ENCODE data around the gene STOM.

Gene STOM

DNA sequence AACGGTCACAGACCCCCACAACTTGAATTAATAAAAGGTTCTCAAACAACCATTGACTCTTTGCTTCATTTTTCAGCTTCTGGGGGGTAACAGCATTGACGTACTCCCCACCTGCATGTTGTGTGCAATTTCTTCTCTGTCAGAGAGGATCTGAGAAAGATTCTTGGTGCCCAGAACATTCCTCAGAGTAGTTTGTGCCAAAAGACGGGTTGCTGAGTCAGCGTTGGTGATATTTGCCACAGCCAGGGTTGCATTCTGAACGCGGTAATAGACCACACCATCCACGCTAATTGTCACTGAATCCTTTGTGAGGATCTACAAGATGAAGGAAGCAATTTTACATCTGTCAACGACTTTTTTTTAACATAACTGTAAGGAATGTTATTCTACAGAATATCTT is 21.0 kb downstream of the STOM start:
- DNase-seq (ENCODE audit: low read depth in 2 of 2): no peak

DNA sequence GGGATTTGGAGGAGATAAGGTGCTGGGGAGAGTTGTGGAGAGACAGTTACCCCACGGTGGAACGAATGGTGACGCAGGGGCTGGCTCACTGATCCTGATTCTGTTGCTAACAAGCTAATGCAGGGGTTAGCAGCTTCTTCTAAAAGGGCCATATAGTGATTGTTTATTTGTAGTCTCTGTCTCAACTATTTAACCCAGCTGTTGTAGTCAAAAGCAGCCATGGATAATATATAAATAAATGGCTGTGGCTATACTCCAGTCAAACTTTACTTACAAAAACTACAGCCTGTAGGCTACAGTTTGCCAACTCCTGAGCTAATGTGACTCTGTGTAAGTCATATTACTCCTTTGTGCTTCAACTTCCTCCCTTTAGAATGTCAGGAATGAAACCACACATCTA is 21.8 kb downstream of the STOM start:
- no peak for DNase-seq (ENCODE audit: low read depth in 2 of 2)

DNA sequence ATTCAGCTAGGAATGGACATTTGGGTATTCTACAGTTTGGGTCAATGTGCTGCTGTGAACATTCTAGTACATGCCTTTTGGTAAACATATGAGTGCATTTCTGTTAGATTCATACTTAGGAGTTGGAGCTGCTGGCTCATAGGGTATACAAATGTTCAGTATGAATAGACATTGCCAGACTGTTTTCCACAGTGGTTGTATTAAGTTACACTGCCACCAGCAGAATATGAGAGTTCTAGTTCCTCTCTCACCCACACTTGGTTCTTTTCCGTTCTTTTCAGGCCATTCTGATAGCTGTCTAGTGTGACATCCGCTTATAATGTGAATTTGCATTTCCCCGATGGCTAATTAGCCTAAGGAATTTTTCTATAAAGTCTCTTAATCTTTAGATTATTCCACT is 25.0 kb downstream of the STOM start:
- DNase-seq (ENCODE audit: low read depth in 2 of 2): no peak

DNA sequence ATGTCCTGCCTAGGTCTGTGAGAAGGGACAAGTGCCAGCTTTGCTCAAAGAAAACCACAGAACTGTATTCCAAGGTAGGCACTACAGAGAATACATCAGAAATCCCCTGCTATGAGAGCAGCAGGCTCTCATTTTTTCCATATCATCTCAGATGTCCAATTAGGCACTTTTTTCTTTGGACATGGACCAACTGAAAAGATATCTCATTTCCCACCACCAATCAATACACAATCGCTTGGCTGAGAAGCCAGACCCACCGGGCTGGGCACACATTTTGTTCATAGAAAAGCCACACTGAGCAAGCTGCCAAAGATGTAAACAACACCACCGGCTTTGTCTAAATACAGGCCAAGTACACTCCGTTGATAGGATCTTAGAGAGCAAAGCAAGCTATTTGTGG is 25.9 kb downstream of the STOM start:
- DNase-seq (ENCODE audit: low read depth in 2 of 2): no peak

DNA sequence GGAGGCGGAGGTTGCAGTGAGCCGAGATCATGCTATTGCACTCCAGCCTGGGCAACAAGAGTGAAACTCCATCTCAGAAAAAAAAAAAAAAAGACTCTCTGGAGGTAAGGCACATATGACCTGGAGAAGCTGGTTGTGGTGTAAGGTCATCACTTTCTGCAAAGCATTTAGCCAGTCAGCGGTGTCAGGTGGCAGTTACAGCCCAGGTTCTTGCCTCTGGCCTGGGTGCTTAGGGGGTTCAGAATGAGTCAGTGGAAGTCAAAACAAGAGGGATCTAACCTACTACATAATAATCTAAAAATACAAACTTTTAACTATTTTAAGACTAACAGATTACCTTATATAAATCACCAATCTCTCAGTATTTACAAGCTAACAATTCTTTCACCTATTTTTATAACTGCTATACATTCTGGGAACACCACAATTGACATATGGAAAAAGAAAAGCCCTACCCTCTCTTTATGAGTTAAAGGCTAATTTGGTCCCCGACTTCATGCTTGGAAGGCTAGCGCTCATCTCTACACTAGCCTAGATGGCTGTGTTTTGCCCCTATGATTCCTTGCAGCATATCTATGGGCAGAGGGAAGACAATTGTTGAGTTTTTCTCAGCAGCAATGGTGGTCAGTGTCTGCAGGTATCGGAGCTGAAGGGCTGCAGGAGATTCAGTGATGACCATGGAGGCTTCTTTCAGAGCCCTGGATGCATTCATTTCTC is 29.2 kb downstream of the STOM start:
- no peak for DNase-seq (ENCODE audit: low read depth in 2 of 2)

DNA sequence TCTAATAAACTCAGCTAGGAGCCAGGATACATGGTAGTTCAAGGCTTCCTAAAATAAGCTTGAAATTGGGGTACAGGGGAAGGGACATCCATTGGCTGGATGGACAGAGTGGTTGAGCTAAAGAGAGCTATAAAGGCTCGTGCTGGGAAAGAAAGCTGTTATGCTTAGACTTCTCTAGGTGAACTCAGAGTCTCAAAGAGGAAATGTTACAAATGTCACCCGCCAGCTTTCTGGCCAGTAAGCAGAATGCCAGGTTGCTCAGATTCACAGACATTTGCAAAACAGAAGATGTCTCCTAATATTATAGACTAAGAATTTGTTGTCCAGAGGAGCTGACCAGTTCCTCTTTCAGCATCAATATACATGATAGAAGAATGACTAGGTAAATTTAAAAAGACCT is 30.6 kb downstream of the STOM start:
- DNase-seq (ENCODE audit: low read depth in 2 of 2): no peak

DNA sequence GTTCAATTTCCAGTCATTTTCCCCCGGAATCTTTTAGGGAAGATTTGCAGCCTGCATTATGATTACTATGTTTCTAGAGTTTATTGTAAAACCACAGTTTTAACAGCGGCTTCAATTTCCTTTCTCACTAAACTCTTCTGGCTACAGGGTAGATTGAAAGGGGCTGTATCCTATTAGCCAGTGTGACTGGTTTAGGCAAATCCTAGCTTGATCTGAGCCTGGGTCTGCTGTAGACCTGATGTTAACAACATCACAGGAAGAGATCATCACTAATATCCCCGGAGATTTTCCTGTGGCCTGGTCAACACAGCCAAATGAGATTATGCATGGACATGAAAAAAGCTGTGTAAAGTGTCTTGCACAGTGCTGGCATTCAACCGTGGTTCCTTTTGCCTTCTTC is 33.4 kb downstream of the STOM start:
- no peak for DNase-seq (ENCODE audit: low read depth in 2 of 2)

DNA sequence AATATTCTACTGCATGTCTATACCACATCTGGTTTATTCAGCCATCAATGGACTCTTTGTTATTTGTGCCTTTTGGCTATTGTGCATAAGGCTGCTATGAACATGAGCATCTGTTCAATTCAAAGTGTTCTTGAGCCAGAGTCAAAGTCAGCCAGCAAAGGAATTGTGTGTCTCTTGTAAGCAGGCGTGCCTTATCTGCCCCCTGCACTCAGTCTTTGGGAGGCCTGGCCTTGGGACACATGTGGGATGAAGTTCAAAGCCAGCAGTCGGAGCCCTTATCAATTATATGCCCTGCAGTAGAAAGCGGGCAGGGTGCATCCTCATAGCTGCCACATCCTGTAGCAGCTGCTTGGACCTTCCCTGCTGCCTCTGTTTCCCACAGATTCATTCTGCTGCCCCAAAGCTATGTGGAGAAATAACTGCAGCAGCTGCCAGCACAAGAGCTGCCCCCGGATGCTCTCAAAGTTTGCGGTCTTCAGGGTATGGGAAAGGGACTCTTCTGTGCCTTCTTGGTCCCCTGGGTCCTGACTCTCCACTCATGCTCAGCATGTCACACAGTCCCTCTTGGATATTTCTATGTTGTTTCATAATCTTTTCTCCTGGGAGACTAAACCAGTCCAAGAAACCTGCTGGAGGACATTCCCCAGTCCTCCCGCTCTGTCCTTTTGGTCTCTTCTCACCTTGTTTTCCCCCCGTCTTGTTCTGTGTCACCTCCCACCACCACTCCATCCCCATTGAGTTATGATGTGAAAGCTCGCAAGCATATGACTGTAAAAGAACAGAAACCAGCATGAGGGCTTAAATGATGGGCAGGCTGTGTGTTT is 35.9 kb downstream of the STOM start:
- DNase-seq (ENCODE audit: low read depth in 2 of 2): no peak

DNA sequence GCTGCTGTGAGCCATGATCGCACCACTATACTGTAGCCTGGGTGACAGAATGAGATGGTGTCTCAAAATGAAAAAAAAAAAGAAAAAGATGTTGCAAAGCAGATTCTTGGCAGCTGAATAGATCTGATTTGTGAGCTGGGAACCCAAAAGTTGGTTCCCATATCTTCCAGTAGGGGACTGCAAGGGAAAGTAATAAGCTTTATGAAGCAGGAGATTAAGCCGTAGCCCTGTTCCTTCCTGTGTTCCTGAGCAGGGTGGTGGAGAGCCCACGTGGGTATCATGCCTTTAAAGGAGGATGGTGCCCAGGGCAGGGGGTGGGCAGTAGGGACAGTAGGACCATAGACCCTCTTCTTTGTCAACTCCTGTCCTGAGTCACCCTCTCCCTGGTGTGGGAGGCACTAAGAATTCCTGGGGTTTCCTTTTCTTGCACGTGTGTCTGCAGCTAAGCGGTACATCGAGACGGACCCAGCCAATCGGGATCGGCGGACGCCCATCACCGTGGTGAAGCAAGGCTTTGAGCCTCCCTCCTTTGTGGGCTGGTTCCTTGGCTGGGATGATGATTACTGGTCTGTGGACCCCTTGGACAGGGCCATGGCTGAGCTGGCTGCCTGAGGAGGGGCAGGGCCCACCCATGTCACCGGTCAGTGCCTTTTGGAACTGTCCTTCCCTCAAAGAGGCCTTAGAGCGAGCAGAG is 37.9 kb downstream of the STOM start:
- DNase-seq (ENCODE audit: low read depth in 2 of 2): no peak

DNA sequence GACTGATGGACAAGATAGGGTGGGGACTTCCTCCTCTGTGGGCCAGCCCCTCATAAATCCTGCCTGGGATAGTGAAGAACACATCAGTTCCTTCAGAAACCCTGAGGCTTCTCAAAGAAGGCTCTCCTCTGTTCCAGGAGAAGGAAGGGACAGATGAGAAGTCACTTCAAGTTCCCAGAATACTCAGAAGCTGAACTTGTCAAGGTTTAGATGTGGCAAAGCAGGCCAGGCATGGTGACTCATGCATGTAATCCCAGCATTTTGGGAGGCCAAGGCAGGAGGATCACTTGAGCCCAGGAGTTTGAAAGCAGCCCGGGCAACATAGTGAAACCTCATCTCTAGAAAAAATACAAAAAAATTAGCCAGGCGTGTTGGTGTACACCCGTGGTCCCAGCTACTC is 38.5 kb downstream of the STOM start:
- DNase-seq (ENCODE audit: low read depth in 2 of 2): no peak

DNA sequence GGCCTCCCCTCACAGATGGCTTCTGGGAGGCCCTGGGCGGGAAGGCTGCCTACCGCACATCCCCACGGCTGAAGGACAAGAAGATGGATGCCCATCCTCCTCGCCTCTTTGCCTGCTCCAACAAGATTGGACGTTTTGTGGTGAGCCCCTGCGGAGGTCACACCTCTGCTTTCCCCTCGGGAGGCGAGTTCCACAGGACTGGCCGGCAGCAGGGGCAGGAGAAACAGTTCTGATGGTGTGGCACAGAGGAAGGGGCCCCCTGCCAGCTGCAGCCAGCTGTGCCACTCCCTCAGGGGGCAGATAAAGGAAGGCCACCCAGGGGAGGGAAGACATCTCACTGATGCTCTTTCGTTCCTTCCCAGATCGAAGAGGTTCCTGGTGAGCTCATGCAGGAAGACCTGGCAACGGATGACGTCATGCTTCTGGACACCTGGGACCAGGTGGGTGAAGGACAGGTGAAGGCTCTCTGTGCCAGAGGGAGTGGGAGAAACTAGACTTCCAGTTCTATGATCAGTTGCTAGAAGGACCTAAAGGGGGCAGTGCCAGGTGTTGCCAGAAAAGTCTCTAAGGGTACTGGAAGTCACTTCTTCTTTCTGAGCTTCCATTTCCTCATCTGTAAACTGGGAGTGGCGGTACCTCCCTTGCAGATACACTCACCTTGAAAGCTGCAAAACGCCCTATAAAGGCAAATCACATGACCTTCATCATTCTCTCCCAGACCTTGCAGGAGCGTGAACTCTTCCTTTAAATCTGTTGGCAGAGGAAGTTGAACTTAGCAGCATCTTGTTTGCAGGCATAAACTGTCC is 41.0 kb downstream of the STOM start:
- no peak for DNase-seq (ENCODE audit: low read depth in 2 of 2)

DNA sequence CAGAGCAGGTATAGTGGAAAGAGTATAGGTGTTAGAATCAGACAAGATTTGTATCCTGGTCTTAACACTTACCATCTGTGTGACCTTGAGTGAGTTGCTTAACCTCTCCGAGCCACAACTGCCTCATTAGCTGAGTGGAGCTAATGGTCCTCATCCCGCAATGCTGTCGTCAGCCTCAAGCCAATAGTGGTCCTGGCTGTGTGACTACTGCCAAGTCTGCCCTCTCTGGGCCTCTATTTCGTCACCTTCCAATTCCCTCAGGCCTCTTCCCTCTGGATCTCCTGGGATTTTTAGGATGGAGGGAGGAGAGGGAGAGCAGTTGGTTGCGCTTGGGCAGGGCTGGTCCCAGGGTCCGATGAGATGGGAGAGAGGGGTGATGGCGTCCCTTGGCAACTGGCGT is 41.6 kb downstream of the STOM start:
- DNase-seq (ENCODE audit: low read depth in 2 of 2): no peak

DNA sequence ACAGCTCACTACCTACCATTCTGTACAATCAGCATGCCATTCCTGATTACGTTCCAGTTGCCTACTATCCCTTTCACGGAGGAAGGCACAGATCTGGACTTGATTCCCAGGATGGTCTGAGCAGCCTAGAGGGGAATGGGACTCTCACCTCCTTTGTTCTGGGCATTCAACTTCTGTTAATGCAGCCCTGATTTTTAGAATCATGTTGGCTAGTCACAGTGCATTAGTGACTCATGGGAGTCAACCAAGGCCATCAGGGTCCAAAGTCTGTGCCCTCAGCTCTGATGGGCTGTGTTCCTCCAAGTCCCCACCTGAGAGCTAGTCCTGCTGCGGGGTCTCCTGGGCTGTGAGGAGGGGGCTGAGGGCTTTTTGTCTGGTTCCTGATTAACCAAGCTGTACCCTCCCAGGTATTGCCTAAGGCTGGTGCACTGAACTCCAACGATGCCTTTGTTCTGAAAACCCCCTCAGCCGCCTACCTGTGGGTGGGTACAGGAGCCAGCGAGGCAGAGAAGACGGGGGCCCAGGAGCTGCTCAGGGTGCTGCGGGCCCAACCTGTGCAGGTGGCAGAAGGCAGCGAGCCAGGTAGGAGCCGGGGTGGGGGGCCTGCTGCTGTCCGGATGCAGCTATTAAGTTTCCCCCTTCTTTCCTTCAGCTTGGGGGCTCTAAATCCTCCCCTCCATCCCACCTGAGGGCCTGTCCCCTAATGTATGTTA is 43.0 kb downstream of the STOM start:
- no peak for DNase-seq (ENCODE audit: low read depth in 2 of 2)

DNA sequence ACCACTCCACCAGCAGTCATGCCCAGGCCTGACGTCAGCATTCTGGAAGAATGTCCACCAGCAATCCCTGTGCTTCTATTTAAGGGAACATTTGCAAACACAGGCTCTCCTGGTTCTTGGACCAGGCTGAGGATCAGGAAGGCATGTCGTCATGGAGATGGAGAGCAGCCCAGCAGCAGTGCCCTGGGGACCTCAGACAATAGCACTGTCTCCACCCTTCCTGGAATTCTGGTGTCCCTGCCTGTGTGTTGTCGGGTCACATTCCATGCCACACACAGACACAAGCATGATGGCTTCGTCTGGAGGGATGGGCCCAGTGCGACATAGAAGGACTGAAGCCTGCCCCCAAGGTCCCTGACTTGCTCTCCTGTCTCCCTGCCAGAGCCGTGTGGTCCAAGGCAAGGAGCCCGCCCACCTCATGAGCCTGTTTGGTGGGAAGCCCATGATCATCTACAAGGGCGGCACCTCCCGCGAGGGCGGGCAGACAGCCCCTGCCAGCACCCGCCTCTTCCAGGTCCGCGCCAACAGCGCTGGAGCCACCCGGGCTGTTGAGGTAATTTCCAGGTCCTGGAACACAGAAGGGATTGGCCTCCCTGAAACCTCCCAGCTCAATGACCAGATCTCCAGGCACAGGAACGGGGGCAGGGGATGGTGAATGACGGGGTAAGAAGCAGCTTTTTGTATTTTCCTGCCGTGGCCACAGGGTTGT is 43.8 kb downstream of the STOM start:
- DNase-seq (ENCODE audit: low read depth in 2 of 2): no peak

DNA sequence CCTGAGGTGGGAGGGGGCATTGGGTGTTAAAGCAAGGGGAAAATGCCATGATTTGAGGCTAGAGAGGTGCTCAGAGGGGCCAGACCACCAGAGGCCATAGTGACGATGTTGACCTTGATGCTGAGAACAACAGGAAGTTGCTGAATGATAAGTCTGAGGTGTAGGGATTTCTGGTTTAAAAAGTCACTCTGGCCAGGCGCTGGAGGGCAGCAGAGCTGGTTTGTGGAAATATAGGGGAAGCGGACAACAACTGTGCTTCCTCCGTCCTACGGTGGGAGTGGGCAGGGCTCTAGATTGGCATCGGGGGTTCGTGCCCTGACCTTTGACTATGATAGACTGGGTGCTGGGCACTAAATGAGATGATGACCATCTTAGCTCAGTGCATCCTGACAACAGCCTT is 44.7 kb downstream of the STOM start:
- DNase-seq (ENCODE audit: low read depth in 2 of 2): no peak

DNA sequence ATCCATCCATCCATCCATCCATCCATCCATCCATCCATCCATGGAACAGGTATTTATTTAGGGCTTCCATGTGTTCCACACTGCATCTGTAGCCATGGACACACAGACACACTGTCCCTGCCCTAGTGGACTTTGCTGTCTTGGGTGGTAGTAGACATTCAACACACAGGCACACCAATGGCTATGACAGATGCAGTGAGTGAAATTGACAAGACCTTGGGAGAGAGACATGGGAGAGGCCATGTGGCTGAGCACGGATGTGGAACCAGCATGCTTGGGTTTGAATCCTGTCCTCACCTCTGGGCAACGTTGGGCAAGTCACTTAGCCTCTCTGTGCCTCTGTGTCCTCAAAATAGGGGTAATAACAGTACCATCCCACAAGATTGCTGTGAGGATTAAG is 45.3 kb downstream of the STOM start:
- no peak for DNase-seq (ENCODE audit: low read depth in 2 of 2)

DNA sequence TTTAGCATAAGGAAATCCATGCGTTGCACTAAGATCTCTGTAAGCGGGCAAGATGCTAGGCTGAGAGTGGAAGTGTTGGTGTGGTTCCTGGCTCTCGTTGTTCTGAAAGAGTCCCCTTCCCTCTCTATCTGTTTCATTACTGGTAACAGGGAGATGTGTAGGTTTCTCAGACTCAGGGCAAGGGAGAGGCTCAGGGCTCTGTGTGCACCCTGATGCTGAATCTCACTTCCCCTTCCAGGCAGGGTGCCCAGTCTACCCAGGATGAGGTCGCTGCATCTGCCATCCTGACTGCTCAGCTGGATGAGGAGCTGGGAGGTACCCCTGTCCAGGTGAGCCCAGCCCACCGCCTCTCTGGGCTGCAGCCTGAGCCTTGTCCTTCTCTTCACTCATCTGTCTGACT is 45.7 kb downstream of the STOM start:
- DNase-seq (ENCODE audit: low read depth in 2 of 2): no peak

DNA sequence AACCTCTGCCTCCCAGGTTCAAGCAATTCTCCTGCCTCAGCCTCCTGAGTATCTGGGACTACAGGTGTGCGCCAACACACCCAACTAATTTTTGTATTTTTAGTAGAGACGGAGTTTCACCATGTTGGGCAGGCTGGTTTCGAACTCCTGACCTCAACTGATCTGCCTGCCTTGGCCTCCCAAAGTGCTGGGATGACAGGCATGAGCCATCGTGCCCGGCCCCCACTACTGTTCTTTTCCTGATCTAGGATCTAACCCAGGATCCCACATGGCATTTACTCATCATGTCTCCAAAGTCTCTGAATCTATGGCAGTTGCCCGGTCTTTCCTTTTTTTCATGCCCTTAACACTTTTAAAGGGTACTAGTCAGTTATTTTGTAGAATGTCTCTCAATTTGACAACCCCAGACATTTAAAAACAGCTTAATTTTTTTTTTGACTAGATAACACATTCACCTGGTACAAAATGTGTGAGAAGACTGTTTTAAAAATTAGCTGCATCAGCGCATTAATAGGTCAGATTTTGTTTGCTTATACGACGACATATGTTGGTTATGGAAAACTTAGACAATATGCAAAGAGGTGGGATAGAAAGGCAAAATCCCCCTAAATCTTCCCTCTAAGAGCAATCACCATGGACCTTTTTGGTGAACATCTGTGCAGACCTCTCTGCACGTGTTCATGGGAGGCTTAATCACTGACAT is 46.5 kb downstream of the STOM start:
- no peak for DNase-seq (ENCODE audit: low read depth in 2 of 2)

DNA sequence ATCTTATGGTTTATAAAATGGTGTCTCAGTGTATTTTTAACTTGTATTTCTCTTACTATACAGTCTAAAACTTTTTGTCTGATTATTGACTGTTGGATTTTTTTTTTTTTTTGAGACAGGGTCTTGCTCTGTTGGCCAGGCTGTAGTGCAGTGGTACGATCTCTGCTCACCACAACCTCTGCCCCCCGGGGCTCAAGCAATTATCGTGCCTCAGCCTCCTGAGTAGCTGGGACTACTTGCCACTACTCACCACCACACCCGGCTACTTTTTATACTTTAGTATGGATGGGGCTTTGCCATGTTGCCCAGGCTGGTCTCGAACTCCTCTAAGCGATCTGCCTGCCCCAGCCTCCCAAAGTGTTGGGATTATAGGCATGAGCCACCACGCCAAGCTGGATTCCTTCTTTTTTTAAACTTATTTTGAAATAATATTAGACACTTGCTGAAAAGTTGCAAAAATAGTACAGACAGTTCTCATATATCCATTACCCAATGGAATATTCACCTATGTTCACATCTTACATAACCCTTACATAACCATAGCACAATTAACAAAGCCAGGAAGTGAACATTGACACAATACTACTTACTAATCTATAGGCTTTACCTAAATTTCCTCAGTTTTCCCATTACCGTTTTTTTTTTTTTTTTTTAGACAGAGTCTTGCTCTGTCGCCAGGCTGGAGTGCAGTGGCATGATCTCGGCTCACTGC is 47.2 kb downstream of the STOM start:
- no peak for DNase-seq (ENCODE audit: low read depth in 2 of 2)
